OCI-LY1 (cell line): ENCODE data around the gene ST8SIA6.

Experiments
- H2AFZ ChIP-seq: fragments of 200-600 bp; sonication (generic), shearing (Covaris generic); 2 replicates; pipeline ENCODE4 v1.6.0; 2014; ENCODE audit warnings: antibody characterized with exemption, mild to moderate bottlenecking, low read length
- H3F3A ChIP-seq: fragments of 200-600 bp; sonication (generic), shearing (Covaris generic); 2 replicates; pipeline ENCODE4 v1.6.0; 2014; ENCODE audit warnings: mild to moderate bottlenecking, antibody characterized with exemption, low read length, moderate library complexity; ENCODE audit not compliant: insufficient read depth
- H3K27ac ChIP-seq: fragments of 200-600 bp; sonication (generic); 2 replicates; pipeline ENCODE4 v1.5.1; 2014; ENCODE audit warnings: low read length, mixed run types, mild to moderate bottlenecking, low read depth; ENCODE audit not compliant: poor library complexity, severe bottlenecking
- H3K27me3 ChIP-seq: fragments of 200-600 bp; sonication (generic); 2 replicates; pipeline ENCODE4 v1.6.0; 2014; ENCODE audit warnings: antibody characterized with exemption, mild to moderate bottlenecking, low read length, moderate library complexity; ENCODE audit not compliant: insufficient read depth
- H3K36me3 ChIP-seq: fragments of 200-600 bp; sonication (generic); 2 replicates; pipeline ENCODE4 v1.6.1; 2014; ENCODE audit warnings: mild to moderate bottlenecking, antibody characterized with exemption, low read length, moderate library complexity, mixed read lengths; ENCODE audit not compliant: insufficient read depth
- H3K4me1 ChIP-seq: fragments of 200-600 bp; sonication (generic); 2 replicates; pipeline ENCODE4 v1.5.1; 2014; ENCODE audit warnings: mild to moderate bottlenecking, low read length, moderate library complexity; ENCODE audit not compliant: insufficient read depth, severe bottlenecking
- H3K4me2 ChIP-seq: fragments of 200-600 bp; sonication (generic), shearing (Covaris generic); 2 replicates; pipeline ENCODE4 v1.6.1; 2014; ENCODE audit warnings: low read length
- H3K4me3 ChIP-seq: fragments of 200-600 bp; sonication (generic); 2 replicates; pipeline ENCODE4 v1.5.1; 2014; ENCODE audit warnings: low read length, low read depth, mild to moderate bottlenecking, mixed read lengths; ENCODE audit not compliant: poor library complexity, severe bottlenecking
- H3K79me2 ChIP-seq: fragments of 200-600 bp; shearing (Covaris generic); 2 replicates; pipeline ENCODE4 v1.6.1; 2016; ENCODE audit warnings: mixed run types, low read length, mixed read lengths; ENCODE audit not compliant: insufficient read depth
- H3K9ac ChIP-seq: fragments of 200-600 bp; sonication (generic), shearing (Covaris generic); 2 replicates; pipeline ENCODE4 v1.6.1; 2014; ENCODE audit warnings: mild to moderate bottlenecking, low read length, mixed read lengths
- H3K9me2 ChIP-seq: fragments of 200-600 bp; sonication (generic), shearing (Covaris generic); 2 replicates; pipeline ENCODE4 v1.6.1; 2014; ENCODE audit warnings: low read depth, mild to moderate bottlenecking, low read length, mixed read lengths
- H3K9me3 ChIP-seq: fragments of 200-600 bp; shearing (Covaris generic); 2 replicates; pipeline ENCODE4 v1.6.1; 2014; ENCODE audit warnings: low read length, mixed read lengths
- H4K20me1 ChIP-seq: fragments of 200-600 bp; sonication (generic), shearing (Covaris generic); 2 replicates; pipeline ENCODE4 v1.6.0; 2016; ENCODE audit warnings: mild to moderate bottlenecking, low read length; ENCODE audit not compliant: insufficient read depth
- CTCF ChIP-seq: fragments of 200-600 bp; sonication (generic), shearing (Covaris generic); IDR thresholded peaks from 2 replicates; pipeline ENCODE4 v1.5.1; 2017; ENCODE audit warnings: mild to moderate bottlenecking, antibody characterized with exemption, low read length, moderate library complexity, mixed read lengths
- EZH2 ChIP-seq: fragments of 200-600 bp; sonication (generic), shearing (Covaris generic); IDR thresholded peaks from 2 replicates; pipeline ENCODE4 v1.8.0; 2017; ENCODE audit warnings: borderline replicate concordance, mixed run types, mild to moderate bottlenecking, antibody characterized with exemption, low read length, moderate library complexity, mixed read lengths

Gene ST8SIA6

GRCh38 chr10:17385066-17385465 lies 69.3 kb downstream of the ST8SIA6 start:
- Histone ChIP-seq H3K9ac (no peak overlapping the region), H3F3A (no peaks in the 10 kb centered on the region), H3K9me2 (no peaks in the 10 kb centered on the region), H2AFZ (no peak overlapping the region), H3K4me3 (no peak overlapping the region), H3K79me2 (no peaks in the 10 kb centered on the region), H3K36me3 (no peaks in the 10 kb centered on the region), H3K4me1 (no peaks in the 10 kb centered on the region), H3K27ac (no peak overlapping the region), H4K20me1 (no peaks in the 10 kb centered on the region), H3K9me3 (no peaks in the 10 kb centered on the region), H3K4me2 (no peak overlapping the region), H3K27me3 (no peaks in the 10 kb centered on the region)
- TF ChIP-seq EZH2 (no peak), CTCF (no peak)

GRCh38 chr10:17383801-17384555 lies 70.4 kb downstream of the ST8SIA6 start:
- no peaks in the 10 kb centered on the region for H3K9me3 ChIP-seq
- H3F3A ChIP-seq: no peaks in the 10 kb centered on the region
- H3K9ac ChIP-seq: no peak overlapping the region
- no peak overlapping the region for H3K27ac ChIP-seq
- H2AFZ ChIP-seq: no peak overlapping the region
- H4K20me1 ChIP-seq: no peaks in the 10 kb centered on the region
- H3K4me1 ChIP-seq: no peaks in the 10 kb centered on the region
- H3K9me2 ChIP-seq: no peaks in the 10 kb centered on the region
- TF ChIP-seq EZH2: no peak
- no peak for TF ChIP-seq CTCF
- no peak overlapping the region for H3K4me2 ChIP-seq
- no peaks in the 10 kb centered on the region for H3K27me3 ChIP-seq
- no peak overlapping the region for H3K4me3 ChIP-seq
- H3K79me2 ChIP-seq: no peaks in the 10 kb centered on the region
- no peaks in the 10 kb centered on the region for H3K36me3 ChIP-seq

- TF ChIP-seq EZH2: no peak
- TF ChIP-seq CTCF: no peak
- H3K4me1 ChIP-seq: no peaks in the 10 kb centered on the region
- no peak overlapping the region for H3K27ac ChIP-seq
- H3F3A ChIP-seq: no peaks in the 10 kb centered on the region
- H3K9me2 ChIP-seq: no peaks in the 10 kb centered on the region
- H3K27me3 ChIP-seq: no peaks in the 10 kb centered on the region
- no peak overlapping the region for H3K9ac ChIP-seq
- no peaks in the 10 kb centered on the region for H3K9me3 ChIP-seq
- H3K4me2 ChIP-seq: no peak overlapping the region
- no peaks in the 10 kb centered on the region for H3K36me3 ChIP-seq
- no peak overlapping the region for H3K4me3 ChIP-seq
- no peaks in the 10 kb centered on the region for H3K79me2 ChIP-seq
- H4K20me1 ChIP-seq: no peaks in the 10 kb centered on the region
- no peak overlapping the region for H2AFZ ChIP-seq
Observed at GRCh38 chr10:17381502-17382142, 72.8 kb downstream of the ST8SIA6 start.
